ENCODE measurements around the gene ANKH.

GRCh38 chr5:14699159-14699558 is 172.4 kb downstream of the ANKH start:
- TF ChIP-seq EZH2 (IDR thresholded peaks at IDR 0.05; ENCODE audit: low read length): no peak
- TF ChIP-seq, protein P1, sequence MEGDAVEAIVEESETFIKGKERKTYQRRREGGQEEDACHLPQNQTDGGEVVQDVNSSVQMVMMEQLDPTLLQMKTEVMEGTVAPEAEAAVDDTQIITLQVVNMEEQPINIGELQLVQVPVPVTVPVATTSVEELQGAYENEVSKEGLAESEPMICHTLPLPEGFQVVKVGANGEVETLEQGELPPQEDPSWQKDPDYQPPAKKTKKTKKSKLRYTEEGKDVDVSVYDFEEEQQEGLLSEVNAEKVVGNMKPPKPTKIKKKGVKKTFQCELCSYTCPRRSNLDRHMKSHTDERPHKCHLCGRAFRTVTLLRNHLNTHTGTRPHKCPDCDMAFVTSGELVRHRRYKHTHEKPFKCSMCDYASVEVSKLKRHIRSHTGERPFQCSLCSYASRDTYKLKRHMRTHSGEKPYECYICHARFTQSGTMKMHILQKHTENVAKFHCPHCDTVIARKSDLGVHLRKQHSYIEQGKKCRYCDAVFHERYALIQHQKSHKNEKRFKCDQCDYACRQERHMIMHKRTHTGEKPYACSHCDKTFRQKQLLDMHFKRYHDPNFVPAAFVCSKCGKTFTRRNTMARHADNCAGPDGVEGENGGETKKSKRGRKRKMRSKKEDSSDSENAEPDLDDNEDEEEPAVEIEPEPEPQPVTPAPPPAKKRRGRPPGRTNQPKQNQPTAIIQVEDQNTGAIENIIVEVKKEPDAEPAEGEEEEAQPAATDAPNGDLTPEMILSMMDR (optimal IDR thresholded peaks at IDR 0.05 in 1 of 3, IDR thresholded peaks at IDR 0.05 in 1 of 3, conservative IDR thresholded peaks at IDR 0.05 in 1 of 3; ENCODE audit: extremely low read depth in 1 of 3, insufficient read depth in 2 of 3, low read length in 3 of 3): no peak
